Tongue (tissue), 2 donors: Measurements from ENCODE around the gene CAPN10. TPM values are rescaled to one million over a fixed set of nuclear protein-coding genes. Genes with fewer than 3 reads are reported as not detected.

Experiments used
- DNase-seq: peaks from one replicate; pipeline ENCODE4 v3.0.0-alpha.2; 2015
- total RNA-seq: library from RNA; depleted of rRNA; stranded (reverse); fragments of >200 nt; gene quantifications from one replicate; pipeline ENCODE4 v1.2.3, GENCODE V29; 2014

Gene CAPN10
- total RNA-seq, 1 donor from 2014 or later: 24.3 TPM

DNA sequence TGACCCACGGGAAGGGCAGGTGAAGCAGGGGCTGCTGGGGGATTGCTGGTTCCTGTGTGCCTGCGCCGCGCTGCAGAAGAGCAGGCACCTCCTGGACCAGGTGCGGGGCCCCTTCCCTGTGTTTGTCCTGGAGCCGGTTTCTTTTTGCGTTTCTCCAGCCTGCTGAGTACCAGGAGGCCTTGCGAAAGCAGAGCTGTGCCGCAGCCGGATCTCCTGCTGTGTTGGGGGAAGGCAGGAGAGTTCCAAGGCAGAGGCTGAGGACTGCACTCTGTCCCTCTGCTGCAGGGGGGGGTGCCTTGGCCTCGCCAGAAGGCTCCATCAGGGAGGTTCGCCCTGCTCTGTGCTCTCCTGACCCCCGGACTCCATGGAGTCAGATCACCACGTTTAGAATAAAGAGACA is 2.8 kb downstream of the CAPN10 start:
- no peak for DNase-seq

DNA sequence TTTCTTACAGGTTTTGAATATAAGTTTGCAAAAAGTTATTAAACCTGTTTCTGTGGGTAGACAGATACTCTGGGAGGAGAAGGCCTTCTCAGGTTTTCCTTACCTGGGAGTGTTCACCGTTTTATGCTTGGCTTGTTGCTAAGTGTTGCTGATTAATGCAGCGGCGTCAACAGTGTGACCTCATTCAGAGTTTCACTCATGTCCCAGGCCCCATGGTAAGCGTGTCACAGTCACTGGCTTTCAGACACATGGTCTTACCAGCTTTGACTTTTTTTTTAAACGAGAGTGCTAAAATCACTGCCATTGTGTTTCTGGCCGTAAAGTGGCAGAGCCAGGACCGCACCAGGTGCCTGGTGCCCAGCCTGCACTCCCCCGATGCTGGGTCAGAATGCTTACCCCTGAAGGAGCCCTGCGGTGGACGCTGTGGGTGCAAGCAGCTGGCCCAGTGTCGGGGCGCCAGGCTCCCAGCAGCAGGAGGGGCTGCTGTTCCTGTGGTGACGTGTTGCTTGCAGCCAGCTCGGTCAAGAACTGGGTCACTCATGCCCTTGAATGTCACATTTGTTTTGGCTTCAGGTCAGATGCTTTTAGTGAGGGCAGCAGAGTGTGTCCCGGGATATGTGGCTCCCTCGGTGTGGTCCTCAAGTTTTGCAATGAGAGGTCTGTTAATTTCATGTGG is 3.5 kb downstream of the CAPN10 start:
- no peak for DNase-seq

DNA sequence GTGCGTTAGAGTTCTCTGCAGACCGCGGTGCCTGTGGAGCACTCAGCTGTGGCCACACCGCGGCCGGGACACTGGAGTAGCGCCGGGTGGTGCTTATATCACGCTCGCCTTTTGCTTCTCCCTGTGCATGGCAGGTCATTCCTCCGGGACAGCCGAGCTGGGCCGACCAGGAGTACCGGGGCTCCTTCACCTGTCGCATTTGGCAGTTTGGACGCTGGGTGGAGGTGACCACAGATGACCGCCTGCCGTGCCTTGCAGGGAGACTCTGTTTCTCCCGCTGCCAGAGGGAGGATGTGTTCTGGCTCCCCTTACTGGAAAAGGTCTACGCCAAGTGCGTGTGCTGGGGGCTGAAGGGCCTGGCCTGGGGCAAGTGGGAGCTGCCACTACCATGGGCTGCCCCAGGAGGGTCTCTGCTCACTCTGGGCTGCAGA is 4.2 kb downstream of the CAPN10 start:
- no peak for DNase-seq

DNA sequence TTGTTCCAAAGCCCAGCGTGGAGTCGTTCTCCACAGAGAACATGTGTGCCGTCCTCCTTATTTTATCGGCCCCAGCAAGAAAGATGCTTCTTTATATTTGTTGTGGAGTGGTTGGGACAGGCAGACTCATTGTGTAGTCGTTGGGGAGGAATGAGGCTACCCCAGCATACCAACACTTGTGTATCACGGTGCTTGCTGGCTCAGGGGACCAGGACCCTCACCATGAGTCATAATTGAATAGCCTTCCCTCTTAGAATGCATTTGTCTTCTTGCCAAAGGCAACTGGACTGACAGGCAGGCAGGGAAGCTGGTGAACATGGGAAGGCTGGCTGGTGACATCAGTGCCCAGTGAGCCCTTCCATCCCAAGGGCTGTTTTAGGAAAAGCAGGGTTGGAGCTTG is 4.7 kb downstream of the CAPN10 start:
- DNase-seq: no peak

DNA sequence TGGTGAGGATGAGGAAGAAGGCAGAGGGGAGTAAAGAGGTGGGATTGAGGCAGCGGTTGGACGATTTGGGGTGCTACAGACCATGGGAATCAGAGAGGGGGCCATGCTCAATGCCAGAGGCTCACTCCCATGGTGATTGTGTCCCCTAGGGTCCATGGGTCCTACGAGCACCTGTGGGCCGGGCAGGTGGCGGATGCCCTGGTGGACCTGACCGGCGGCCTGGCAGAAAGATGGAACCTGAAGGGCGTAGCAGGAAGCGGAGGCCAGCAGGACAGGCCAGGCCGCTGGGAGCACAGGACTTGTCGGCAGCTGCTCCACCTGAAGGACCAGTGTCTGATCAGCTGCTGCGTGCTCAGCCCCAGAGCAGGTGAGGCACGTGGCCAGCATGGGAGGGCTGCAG is 5.2 kb downstream of the CAPN10 start:
- DNase-seq: no peak

DNA sequence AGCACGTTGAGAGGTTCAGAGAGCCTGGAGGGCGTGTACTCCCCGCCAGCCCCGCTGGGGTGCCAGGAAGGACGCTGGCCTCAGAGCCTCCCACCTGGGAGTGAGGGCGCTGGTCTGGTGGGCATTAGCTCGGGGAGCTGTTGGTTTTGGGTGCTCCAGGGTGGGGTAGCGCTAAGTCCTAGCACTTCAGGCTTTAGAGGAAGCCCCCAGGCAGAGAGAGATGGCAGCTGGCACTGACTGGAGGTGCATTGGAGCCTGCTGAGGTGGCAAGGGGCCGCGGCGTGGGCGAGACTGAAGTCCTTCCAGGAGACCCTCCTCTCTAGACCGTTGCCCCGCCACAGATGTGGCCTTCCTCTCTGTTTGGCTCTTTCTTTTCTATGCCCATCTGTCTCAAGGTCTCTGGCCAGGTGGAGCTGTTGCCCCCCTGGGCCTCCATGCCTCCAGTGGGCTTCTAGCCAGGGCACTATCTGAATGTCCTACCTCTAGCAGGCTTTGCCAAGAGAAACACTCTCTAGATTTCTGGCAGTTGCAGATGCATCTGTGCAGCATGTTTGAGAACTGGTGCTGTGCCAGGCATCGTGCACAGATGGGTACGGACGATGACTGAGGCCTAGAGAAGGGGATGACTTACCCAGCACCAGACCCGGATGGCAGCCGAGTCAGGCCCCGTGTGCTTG is 6.6 kb downstream of the CAPN10 start:
- no peak for DNase-seq

DNA sequence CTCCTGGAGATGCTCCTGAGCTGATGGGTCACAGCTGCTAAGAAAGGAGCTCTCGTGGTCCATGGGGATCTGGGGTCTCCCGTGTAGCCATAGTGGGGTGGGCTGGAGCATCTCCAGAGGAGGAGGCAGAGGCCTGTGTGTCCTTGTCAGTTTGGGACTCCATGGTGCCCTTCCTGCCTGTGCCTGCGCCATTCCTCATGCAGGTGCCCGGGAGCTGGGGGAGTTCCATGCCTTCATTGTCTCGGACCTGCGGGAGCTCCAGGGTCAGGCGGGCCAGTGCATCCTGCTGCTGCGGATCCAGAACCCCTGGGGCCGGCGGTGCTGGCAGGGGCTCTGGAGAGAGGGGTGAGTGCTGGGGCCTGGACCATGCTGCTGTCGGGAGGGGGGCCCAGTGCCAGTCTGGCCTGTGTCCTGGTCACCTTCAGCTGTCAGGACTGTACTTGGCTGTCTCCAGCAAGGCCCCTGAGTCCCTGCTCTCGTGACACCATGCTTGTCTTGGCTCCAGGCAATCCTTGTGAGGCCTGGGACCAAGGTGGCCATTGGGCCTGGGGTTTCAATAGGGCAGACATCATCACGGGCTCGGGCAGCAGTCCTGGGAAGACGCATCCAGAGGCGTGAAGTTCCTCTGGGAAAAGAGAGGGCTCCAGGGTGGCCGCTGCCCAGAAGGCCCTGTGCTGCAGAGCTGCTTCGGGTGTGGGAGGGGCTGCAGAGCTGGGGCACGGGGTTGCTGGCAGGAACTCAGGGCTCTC is 7.3 kb downstream of the CAPN10 start:
- DNase-seq: no peak

DNA sequence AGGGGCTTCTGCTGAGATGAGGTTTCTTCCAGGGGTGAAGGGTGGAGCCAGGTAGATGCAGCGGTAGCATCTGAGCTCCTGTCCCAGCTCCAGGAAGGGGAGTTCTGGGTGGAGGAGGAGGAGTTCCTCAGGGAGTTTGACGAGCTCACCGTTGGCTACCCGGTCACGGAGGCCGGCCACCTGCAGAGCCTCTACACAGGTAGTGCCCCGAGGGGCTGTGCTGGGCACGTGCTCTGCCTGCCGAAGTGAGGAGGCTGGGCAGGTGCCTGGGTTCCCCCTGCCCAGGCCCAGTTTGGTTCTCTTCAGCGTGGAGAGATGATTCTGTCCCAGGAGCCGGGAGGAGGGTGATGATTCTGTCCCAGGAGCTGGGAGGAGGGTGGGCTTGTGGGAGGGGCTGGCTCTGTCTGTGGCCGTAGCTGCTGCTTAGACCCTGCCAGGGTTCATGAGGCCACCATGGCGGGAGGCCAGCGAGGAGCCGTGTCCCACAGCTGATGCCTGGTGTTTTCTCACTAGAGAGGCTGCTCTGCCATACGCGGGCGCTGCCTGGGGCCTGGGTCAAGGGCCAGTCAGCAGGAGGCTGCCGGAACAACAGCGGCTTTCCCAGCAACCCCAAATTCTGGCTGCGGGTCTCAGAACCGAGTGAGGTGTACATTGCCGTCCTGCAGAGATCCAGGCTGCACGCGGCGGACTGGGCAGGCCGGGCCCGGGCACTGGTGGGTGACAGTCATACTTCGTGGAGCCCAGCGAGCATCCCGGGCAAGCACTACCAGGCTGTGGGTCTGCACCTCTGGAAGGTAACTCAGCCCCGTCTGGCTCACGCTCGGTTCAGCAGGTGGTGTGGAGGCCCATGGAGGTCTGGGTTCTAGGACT is 8.2 kb downstream of the CAPN10 start:
- DNase-seq: no peak

DNA sequence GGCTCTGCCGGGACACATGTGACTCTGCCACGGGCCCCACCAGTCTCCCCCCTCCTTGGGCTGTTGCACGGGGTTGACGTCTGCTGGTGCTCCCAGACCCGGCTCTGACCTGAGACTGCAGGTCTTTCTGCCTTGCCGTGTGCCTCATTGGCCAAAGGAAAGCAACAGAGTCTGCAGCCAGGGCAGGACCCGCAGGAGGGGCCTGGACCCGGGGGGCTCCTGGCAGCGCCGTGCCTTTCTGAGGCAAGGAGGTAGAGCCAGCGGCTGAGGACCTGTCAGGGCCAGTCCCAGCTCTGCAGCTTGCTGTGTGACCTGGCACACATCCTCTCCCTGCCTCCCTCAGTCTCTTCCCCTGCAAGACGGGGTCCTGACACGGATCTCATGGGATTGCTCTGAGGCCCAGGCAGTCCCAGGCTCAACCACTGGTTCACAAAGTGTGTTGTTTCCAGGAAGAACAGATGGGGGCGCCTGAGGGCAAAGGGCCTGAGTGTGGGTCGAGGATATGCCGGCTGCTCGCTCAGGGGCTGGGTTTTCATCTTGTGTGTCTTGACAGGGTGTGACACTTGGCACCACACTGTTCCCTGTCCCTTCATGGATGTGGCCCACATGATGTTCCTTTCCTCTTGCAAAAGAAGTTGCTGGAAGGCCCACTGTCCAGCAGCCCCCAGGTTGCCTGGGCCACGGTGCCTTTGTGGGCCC is 9.0 kb downstream of the CAPN10 start:
- DNase-seq: no peak

DNA sequence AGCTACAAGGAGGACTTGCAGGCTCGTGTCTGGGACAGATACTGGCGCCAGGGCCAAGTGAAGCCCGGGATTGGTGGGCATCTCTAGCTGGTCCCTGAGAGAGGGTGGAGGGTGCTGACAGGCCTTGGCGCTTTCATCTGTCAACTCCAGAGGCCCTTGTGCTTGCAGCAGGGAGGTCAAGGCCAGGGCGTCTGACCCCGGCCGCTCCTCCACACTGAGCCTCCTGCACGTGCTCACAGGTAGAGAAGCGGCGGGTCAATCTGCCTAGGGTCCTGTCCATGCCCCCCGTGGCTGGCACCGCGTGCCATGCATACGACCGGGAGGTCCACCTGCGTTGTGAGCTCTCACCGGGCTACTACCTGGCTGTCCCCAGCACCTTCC is 9.5 kb downstream of the CAPN10 start:
- DNase-seq: no peak

DNA sequence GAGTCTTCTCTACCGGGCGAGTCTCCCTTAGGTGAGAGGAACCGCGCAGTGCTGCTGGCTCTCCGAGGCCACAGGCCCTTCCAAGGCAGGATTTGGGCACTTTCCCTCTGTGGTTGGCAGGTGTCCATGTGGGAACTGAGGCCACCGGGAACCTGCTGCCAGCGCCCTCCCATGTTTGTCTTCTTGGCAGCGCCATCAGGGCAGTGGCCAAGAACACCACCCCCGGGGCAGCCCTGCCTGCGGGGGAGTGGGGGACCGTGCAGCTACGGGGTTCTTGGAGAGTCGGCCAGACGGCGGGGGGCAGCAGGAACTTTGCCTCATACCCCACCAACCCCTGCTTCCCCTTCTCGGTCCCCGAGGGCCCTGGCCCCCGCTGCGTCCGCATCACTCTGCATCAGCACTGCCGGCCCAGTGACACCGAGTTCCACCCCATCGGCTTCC is 10.0 kb downstream of the CAPN10 start:
- DNase-seq: no peak

DNA sequence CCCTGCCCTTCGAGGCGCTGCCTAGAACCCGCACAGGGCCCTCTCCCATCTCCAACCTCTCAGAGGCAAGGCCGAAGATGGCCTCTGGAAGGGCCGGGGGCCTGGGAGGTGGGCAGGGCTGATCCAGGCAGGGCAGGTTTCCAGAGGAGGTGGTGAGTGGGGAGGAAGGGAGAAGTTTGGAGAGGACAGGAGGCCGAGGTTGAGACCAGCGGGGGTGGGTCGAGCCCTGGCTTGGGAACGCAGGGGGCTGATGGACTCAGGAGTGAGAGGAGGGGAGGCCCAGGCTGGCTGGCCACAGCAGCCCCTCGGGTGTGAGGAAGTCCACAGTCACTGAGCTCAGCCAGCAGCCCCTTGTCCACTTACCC is 10.5 kb downstream of the CAPN10 start:
- DNase-seq: no peak

DNA sequence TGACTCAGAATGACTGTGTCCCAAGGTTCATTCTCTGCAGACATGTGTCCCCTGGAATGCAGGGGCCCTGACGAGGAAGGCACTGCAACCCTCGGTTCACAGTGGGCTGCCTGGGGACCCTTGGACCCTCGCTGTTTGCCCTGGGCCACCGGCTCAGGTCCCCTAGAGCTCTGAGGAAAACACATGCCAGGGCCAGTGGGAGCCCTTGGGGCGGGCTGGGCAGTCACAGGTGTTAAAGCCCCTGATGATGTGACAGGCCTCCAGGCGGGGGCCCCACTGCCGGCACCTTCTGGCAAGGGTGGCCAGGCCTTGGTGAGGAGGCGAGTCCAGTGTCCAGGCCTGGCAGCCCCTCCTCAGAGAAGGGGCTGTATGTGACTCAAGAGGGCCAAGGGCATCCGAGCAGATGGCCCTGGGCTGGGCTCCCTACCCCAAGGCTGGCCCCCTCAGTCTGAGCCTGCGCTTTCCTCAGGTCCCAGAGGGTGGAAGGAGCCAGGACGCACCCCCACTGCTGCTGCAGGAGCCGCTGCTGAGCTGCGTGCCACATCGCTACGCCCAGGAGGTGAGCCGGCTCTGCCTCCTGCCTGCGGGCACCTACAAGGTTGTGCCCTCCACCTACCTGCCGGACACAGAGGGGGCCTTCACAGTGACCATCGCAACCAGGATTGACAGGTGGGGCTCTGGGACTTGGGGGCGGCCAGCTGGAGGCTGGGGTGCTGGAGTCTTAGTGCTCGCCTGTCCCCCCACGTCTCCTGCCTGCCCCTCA is 11.1 kb downstream of the CAPN10 start:
- DNase-seq: no peak

DNA sequence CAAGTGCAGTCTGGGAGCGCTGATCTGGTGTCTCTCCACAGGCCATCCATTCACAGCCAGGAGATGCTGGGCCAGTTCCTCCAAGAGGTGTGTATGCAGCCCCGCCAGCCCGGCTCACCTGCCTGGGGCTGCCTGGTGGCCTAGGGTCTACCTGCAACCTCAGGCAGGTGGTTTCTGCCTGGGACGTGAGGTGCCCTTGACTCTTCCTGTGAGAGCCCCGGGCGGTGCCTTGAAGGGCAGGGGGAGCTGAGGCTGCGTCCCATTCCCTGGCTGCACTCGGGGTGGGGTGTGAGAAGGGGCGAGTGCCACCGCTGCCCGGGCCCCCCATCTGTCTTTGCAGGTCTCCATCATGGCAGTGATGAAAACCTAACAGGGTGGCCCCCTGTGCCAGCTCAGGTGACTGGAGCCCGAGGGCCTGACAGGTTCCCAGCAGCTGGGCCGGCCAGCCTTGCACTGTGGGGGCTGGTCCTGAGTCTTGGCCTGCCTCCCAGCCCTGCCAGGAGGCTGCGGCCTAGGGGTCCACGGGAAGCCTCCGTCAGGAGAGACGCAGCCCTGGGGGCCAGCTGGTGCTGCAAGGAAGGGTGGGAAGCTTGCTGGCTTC is 11.9 kb downstream of the CAPN10 start:
- no peak for DNase-seq

DNA sequence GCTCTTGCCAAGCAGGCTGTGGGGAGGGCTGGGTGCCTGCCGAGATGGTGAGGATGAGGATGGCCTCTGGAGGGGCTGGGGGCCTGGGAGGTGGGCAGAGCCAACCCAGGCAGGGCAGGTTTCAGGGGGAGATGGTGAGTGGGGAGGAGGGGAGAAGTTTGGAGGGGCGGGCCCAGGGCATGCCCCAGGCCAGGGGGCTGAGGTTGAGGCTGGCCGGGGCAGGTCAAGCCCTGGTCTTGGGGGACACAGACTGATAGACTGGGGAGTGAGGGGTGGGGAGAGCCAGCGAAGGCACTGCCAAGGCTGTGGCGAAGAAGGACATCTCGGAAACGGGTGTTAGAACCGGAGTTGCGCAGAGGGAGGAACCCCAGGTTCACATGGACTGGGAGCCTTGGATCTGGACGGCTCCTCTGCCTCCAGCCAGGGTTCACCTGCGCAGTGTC is 12.6 kb downstream of the CAPN10 start:
- DNase-seq: no peak

DNA sequence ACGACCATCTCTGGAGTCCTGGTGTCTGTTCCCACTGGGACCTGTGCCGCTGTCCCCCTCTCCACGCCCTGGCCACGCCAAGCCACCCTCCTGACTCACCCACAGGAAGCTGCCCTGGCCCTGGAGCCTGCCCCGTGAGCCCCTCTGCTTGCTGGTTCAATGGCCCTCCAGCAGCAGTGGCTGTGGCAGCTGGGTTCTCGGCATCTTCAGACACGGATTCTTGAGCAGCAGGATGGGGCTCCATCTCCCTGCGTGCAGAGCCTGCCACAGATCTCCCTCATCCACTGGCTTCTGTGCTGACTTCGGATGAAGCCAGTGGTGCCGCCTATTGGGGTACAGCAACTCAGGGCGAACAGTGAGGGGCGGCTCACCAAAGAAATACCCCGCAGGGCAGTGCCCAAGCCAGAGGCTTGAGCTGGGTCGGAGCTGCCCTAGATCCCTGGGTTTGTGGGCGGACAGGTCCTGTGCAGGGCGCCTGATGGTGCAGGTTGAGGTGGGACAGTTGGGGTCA is 14.0 kb downstream of the CAPN10 start:
- no peak for DNase-seq

DNA sequence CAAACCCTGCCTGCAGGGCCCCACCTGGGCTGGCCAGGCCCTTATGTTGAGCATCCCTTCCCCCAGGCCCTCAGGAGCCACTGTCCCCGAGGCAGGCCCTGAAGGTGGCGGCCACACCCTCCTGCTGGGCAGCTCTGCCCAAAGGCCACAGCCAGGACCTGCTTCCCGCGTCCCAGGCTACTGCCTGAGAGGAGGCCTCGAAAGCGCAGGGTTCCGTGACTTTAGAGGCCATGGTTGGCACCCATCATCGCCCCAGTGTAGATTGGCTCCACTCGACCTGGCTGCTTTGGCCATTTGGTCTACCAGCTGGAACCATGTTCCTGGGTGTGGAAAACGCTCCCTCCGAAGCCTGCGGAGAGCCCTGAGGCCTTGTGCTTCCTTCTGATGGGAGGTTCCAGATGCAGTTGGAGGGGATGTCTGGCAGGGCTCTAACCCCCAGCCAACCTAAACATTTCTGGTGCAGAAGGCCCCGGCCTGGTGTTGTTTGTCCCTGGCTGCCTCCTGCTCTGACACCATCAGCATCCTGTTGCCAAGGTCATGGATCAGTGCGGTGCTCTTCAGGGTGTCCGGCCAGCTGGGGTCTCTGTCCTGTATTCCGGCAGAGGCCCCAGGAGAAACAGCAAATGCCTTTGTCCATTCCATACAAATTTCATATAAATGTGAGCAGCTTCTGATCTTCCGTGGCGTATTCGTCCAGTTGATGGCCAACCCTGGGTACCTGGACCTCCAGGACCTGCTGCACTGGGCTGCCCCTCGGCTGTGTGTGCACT is 14.7 kb downstream of the CAPN10 start:
- no peak for DNase-seq

DNA sequence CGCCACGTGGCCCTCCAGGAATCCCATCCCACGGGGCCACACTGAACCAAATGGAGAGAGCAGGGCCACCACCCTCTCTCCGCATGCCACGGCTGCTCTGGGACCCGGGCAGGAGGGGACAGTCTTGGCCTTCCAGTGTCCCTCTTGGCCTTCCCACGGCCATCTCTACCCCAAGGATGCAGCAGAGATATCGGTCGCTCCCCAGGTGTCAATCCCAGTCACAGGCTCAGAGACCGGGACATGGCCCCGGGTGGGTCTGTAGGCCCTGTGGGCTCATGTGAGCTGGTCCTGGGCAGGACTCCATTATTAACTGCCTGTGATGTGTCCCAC is 15.3 kb downstream of the CAPN10 start:
- DNase-seq: no peak

DNA sequence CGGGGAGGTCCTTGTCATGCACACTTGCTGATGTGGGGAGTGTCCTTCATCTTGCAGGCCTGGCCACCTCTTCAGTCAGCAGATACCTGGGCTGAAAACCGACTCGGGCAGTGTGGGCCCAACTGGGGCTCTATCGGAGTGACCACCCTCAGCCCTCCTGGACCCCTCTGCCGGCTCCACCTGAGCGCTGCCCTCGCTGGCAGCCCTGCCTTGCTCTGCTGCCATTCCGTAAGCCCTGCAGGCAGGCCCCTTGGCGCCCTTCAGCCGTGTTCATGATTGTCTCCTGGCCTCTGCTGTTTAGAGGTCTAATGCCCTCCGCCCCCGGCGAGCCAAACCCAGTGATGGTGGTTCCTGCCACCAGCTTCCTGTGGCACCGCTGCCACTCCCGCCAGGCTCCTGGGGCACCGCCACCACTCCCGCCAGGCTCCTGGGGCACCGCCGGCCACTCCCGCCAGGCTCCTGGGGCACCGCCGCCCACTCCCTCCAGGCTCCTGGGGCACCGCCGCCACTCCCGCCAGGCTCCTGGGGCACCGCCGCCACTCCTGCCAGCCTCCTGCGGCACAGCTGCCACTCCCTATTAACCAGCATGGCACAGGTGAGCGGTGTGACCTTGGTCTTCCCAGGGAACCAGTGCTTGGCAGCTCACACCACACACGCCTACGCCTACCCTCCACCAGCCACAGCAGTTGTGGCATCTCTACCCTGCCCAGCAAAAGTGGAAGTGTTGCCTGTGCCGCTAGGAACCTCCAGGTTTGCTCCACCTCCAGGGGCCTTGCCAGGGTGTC is 15.9 kb downstream of the CAPN10 start:
- DNase-seq: no peak
